ENCODE measurements around the gene ROBO4. TPM values are rescaled to one million over a fixed set of nuclear protein-coding genes. Genes with fewer than 3 reads are reported as not detected.

ROBO4 gene
- total and polyA plus RNA-seq, 2 donors (not counting 1 experiment from before 2014, with no cell fraction given) = not detected

DNA sequence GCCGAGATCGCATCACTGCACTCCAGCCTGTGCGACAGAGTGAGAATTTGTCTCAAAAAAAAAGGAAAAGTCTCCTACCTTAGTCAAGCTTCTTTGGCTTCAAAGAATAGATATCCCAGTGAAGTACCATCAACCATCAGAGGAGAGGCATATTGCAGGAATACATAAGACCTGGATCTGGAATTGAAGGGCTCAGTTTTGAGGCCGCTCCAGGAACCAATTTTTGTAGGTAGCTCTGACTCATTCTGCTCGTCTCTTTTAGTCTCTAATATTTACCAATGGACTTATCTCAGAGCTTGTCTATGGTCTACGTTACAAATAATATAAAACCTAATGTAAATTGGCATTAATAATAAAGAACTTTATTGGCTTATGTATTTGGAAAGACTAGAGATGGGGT lies 48.2 kb upstream of the ROBO4 start:
- intact Hi-C loops (cut with micrococcal nuclease) = no loop called here
- Histone ChIP-seq H3K4me3 (ENCODE audit: control extremely low read depth in 1 of 5, extremely low read depth in 1 of 5, insufficient read depth in 1 of 5, low read depth in 2 of 5, low read length in 4 of 5) (no peak overlapping the region), H3K9ac (ENCODE audit: low read length) (no peak overlapping the region), H3K4me2 (replicated peaks; ENCODE audit: low read depth, low read length, poor library complexity, severe bottlenecking) (no peak overlapping the region), H3K27ac (ENCODE audit: low read length in 2 of 2) (no peak overlapping the region), H4K20me1 (ENCODE audit: control insufficient read depth, insufficient read depth, low read length, poor library complexity, severe bottlenecking) (no peaks in the 10 kb centered on the region), H3K4me1 (ENCODE audit: control insufficient read depth in 2 of 2, insufficient read depth in 2 of 2, low read length in 2 of 2) (no peaks in the 10 kb centered on the region), H3K79me2 (ENCODE audit: control insufficient read depth, insufficient read depth, low read length) (no peaks in the 10 kb centered on the region), H3K9me3 (ENCODE audit: control extremely low read depth in 1 of 3, control insufficient read depth in 2 of 3, insufficient read depth in 1 of 3, low read length in 2 of 3) (peaks cover 0 to 6% (median 3%) of the 10 kb centered on the region in 3 donors), H2AFZ (ENCODE audit: insufficient read depth, low read depth, low read length, poor library complexity, severe bottlenecking) (no peak overlapping the region), H3K27me3 (replicated peaks in 1 of 4; ENCODE audit: control extremely low read depth in 1 of 4, control insufficient read depth in 3 of 4, insufficient read depth in 4 of 4, low read length in 3 of 4) (peaks cover 0 to 11% (median 9%) of the 10 kb centered on the region in 4 experiments), H3K36me3 (replicated peaks in 1 of 2; ENCODE audit: control extremely low read depth in 1 of 2, control insufficient read depth in 1 of 2, extremely low read depth in 1 of 2, insufficient read depth in 2 of 2, low read length in 1 of 2) (no peaks in the 10 kb centered on the region)
- H3K27me3 Mint-ChIP-seq = peaks cover 30% of the 10 kb centered on the region
- no peaks in the 10 kb centered on the region for H3K4me1 Mint-ChIP-seq
- H3K27ac Mint-ChIP-seq = no peak overlapping the region
- ATAC-seq (ENCODE audit: low read depth) = no peak
- H3K4me3 Mint-ChIP-seq = no peak overlapping the region
- ChIA-PET POLR2A (no interaction called here), CTCF (no interaction called here)
- TF ChIP-seq EZH2 (IDR thresholded peaks at IDR 0.05; ENCODE audit: borderline replicate concordance, insufficient read depth, low read depth, low read length, poor library complexity, severe bottlenecking) = no peak
- TF ChIP-seq, protein P1, sequence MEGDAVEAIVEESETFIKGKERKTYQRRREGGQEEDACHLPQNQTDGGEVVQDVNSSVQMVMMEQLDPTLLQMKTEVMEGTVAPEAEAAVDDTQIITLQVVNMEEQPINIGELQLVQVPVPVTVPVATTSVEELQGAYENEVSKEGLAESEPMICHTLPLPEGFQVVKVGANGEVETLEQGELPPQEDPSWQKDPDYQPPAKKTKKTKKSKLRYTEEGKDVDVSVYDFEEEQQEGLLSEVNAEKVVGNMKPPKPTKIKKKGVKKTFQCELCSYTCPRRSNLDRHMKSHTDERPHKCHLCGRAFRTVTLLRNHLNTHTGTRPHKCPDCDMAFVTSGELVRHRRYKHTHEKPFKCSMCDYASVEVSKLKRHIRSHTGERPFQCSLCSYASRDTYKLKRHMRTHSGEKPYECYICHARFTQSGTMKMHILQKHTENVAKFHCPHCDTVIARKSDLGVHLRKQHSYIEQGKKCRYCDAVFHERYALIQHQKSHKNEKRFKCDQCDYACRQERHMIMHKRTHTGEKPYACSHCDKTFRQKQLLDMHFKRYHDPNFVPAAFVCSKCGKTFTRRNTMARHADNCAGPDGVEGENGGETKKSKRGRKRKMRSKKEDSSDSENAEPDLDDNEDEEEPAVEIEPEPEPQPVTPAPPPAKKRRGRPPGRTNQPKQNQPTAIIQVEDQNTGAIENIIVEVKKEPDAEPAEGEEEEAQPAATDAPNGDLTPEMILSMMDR (IDR thresholded peaks at IDR 0.05) = no peak
- no CpG with 5 or more reads among the region's 6 CpGs for WGBS (ENCODE audit: insufficient coverage)
- peaks cover 6% of the 10 kb centered on the region for H3K9me3 Mint-ChIP-seq (ENCODE audit: insufficient read depth)
- DNase-seq = no peak

DNA sequence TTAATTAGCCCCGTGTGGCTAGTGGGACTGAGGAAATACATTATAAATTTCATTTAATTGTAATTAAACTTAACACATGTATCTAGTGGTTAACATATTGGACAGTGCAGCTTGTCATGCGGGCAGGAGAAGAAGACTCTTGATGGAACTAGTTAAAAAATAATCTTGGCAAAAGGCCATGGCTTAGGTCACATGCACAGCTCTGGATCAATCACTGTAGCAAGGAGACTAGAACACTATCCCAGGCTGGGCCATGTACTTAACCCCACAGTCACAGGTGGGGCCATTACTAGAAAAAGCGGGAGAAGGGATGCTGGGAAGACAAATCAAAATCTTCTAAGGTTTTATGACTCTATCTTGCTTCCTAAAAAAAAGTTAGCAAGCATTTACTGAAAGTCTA lies 46.9 kb upstream of the ROBO4 start:
- Histone ChIP-seq H3K4me2 (replicated peaks; ENCODE audit: low read depth, low read length, poor library complexity, severe bottlenecking) (no peak overlapping the region), H3K9ac (ENCODE audit: low read length) (no peak overlapping the region), H3K4me3 (ENCODE audit: control extremely low read depth in 1 of 5, extremely low read depth in 1 of 5, insufficient read depth in 1 of 5, low read depth in 2 of 5, low read length in 4 of 5) (no peak overlapping the region), H3K9me3 (ENCODE audit: control extremely low read depth in 1 of 3, control insufficient read depth in 2 of 3, insufficient read depth in 1 of 3, low read length in 2 of 3) (peaks cover 0 to 6% (median 4%) of the 10 kb centered on the region in 3 donors), H3K27me3 (replicated peaks in 1 of 4; ENCODE audit: control extremely low read depth in 1 of 4, control insufficient read depth in 3 of 4, insufficient read depth in 4 of 4, low read length in 3 of 4) (peaks cover 0 to 11% (median 9%) of the 10 kb centered on the region in 4 experiments), H3K27ac (ENCODE audit: low read length in 2 of 2) (no peak overlapping the region), H3K4me1 (ENCODE audit: control insufficient read depth in 2 of 2, insufficient read depth in 2 of 2, low read length in 2 of 2) (no peaks in the 10 kb centered on the region), H3K79me2 (ENCODE audit: control insufficient read depth, insufficient read depth, low read length) (no peaks in the 10 kb centered on the region), H4K20me1 (ENCODE audit: control insufficient read depth, insufficient read depth, low read length, poor library complexity, severe bottlenecking) (no peaks in the 10 kb centered on the region), H3K36me3 (replicated peaks in 1 of 2; ENCODE audit: control extremely low read depth in 1 of 2, control insufficient read depth in 1 of 2, extremely low read depth in 1 of 2, insufficient read depth in 2 of 2, low read length in 1 of 2) (no peaks in the 10 kb centered on the region), H2AFZ (ENCODE audit: insufficient read depth, low read depth, low read length, poor library complexity, severe bottlenecking) (no peak overlapping the region)
- no CpG with 5 or more reads among the region's 3 CpGs for whole genome bisulfite sequencing (ENCODE audit: insufficient coverage)
- no peak for TF ChIP-seq EZH2 (IDR thresholded peaks at IDR 0.05; ENCODE audit: borderline replicate concordance, insufficient read depth, low read depth, low read length, poor library complexity, severe bottlenecking)
- TF ChIP-seq, protein P1 (IDR thresholded peaks at IDR 0.05) = no peak
- peaks cover 6% of the 10 kb centered on the region for H3K9me3 Mint-ChIP-seq (ENCODE audit: insufficient read depth)
- H3K27me3 Mint-ChIP-seq = peaks cover 30% of the 10 kb centered on the region
- no peak overlapping the region for H3K4me3 Mint-ChIP-seq
- ATAC-seq (ENCODE audit: low read depth) (no peak), DNase-seq (no peak)
- intact Hi-C loops (cut with micrococcal nuclease) = no loop called here
- no peak overlapping the region for H3K27ac Mint-ChIP-seq
- H3K4me1 Mint-ChIP-seq = no peaks in the 10 kb centered on the region
- ChIA-PET CTCF (no interaction called here), POLR2A (no interaction called here)
